COLO668 (cell line): ENCODE results near the gene TRAPPC11.
"Not testable (repeated sequence)": the region's sequence is repeated elsewhere in the genome, so short reads cannot be mapped to it uniquely, and the experiment has no call there.

ENCODE experiments used
- DNase-seq: peaks from one replicate; lab custom pipeline; 2025; ENCODE audit not compliant: unreplicated experiment; lab: John Stamatoyannopoulos, UW

The TRAPPC11 gene

GRCh38 chr4:183718876-183719275, 59.8 kb downstream of the TRAPPC11 start:
- DNase-seq: no peak

DNA sequence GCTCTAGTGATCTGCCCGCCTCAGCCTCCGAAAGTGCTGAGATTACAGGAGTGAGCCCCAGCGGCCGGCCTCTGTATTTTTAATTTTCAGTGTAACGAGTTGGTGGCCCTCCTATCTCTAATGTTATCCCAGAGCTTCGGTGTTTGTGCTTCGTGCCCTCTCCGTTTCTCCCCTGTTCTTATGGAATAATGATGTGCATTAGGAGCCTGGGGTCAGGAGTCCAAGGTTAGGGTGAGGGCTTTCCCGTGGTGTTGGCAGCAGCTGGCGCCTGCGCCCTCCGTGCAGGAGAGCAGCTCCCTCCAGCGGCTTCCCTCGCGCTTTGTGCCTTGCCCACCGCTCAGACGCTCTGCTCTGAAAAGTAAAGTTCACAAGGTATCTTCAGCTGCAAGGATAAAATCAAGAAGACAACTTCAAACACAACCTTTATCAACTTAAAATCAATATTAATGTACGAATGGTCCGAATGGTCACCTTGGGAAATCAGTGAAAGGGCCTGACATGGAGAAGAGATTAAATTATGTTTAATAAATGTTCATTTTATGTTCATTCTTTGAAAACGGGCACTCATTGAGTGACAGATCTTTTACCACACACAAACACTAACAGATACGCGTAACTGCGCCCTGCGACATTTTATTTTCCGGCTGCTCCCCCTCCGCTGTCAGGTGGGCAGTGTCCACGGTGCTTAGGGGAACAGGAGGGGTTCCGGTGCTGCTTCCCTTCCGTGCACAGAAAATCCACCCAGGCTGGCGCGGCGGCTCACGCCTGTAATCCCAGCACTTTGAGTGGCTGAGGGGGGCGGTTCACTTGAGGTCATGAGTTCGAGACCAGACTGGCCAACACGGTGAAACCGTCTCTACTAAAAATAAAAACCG, 62.4 kb downstream of the TRAPPC11 start:
- DNase-seq: no peak

DNA sequence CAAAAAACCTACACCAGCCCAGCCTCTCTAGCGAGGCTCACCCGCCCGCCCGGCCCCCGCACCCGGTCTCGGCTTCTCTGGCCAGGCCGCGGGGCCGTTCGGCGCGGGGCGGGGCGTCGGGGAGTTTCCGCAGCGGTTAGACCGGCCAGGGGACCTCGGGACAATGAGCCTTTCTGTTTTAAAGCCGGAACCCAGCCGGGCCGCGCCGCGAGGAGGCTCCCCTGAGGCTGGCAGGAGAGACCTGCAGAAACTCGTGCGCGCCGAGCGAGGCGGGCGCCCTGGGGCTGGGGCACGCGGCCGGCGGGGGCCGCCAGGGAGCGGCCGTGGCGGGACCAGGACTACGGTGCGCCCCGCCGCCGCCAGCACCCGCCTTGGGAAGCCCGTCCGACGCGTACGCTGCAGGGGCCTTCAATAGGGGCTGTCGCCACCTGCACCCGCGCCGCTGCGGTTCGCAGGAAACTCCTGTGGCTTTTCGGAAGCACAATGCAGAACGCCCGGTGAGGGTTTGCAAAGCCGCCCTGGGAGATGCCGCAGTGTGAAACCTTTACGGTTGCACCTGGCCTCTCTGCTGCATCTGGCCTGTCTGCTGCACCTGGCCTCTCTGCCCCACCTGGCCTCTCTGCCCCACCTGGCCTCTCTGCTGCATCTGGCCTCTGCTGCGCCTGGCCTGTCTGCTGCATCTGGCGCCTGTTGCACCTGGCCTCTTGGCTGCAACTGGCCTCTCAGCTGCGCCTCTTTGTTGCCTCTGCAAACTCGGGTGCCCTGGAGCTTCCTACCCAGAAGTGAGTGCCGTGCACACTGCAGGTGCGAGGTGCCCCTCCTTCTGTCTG, 63.9 kb downstream of the TRAPPC11 start:
- DNase-seq: peak; percentile 95

DNA sequence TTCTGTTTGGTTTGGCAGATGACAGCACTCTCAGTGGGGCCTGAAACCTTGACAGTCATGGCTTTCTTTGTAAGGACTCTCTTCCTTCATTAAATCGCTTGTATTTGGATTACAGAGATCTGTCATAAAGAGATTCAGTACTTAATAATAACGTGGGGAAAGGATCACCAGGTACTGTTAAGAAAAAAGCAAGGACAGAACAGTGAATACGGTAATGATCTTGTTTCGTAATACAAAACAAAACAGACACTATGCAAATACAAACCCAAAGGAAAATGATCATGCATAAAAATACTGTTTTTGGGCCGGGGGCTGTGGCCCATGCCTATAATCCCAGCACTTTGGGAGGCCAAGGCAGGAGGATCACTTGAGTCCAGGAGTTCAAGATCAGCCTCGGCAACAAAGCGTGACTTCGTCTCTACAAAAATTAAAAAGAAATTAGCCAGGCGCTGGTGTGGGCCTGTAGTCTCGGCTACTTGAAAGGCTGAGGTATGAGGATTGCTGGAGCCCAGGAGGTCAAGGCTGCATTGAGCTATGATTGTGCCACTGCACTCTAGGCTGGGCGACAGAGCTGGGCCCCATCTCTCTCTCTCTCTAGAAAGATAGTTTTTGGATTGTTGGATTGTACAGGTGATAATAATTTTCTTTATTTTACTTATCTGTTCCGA, 64.6 kb downstream of the TRAPPC11 start:
- no peak for DNase-seq

DNA sequence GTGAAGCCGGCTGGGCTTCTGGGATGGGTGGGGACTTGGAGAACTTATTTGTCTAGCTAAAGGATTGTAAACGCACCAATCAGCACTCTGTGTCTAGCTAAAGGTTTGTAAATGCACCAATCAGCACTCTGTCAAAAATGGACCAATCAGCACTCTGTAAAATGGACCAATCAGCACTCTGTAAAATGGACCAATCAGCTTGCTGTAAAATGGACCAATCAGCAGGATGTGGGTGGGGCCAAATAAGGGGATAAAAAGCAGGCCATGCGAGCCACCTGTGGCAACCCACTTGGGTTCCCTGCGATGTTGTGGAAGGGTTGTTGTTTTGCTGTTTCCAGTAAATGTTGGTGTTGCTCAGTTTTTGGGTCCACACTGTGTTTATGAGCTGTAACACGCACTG, 66.5 kb downstream of the TRAPPC11 start:
- not testable (repeated sequence) for DNase-seq

DNA sequence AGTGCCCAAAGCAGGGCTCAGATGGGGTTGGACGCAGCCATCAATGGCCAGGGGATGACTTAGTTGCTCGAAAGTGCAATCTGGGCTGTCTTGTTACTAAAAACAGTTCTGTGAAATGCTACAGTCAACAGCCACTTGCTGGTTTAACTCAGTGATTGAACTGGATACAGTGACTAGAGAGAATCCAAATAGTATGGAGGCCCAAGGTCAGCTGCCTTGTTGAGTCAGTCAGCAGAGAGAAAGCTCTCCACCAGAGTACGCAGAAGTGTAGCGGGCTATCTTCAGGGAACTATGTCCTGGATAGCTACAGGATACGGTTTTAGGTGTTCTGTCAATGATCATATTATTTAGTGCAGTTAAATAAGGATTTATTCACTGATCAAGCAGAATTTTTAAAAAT, 68.4 kb downstream of the TRAPPC11 start:
- DNase-seq: no peak

- no peak for DNase-seq
Measured at GRCh38 chr4:183728223-183729068, 69.4 kb downstream of the TRAPPC11 start.

GRCh38 chr4:183729069-183729406, 69.9 kb downstream of the TRAPPC11 start:
- DNase-seq: peak; percentile 30

GRCh38 chr4:183729430-183730328, 70.6 kb downstream of the TRAPPC11 start:
- DNase-seq: no peak

DNA sequence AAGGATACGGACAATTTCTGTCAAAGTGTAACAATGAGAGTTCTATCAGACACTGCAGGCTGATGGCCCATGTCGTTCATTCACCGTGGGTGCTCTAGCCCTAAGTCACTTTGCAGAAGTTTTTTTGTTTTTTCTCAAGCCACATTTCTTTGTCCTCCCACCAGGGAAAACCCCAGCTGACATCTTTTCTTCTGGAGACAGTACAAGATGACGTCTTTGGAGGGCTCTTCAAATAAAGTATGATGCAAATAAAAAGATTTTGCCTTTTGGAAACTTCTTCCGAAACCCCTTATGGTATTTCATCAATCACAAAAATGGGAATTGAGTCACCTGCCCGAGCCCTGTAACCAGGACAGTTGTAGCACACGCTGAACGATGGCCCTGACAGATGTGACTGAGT, 73.2 kb downstream of the TRAPPC11 start:
- no peak for DNase-seq

DNA sequence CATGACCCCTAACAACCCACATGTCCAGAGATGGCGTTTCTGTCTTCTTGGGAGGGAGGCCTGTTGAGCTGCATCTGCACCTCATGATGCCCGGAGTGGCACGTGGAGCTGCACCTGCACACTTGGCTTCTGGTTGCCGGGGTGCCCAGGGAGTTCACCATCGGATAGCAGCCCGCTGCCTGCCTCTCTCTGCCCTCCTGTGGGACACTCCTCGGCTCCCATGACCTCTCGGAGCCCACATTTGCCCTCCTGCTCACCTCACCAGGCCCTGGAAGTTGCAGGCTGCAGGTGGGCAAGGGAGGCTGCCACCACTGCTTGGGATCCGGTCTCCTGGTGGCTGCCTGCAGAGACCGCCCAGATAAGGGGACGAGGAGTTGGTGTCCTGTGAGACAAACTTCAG, 74.1 kb downstream of the TRAPPC11 start:
- no peak for DNase-seq

DNA sequence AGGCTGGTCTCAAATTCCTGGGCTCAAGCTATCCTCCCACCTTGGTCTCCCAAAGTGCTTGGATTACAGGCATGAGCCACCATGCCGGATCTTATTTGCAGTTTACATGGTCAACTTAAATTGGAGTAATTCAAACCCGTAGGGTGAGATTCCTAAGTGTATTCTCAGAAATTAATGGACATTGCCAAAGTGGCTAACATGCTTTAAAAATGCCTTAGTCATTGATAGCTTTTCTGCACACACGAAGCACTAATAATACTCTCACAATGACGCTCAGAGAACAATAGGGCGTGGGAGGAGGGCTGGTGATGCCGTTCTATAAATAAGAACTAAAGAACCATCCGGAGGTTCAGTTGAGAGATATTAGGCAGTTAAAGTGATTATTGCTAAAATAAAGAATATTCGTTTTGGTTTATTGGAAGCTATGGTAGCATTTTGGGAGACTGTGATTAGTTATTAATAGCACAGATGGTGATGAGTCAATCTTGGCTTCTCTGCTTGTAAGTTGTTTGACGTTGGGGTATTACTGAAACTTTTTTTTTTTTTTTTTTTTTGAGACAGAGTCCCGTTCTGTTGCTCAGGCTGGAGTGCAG, 79.1 kb downstream of the TRAPPC11 start:
- DNase-seq: no peak

GRCh38 chr4:183738961-183739360, 79.9 kb downstream of the TRAPPC11 start:
- no peak for DNase-seq

GRCh38 chr4:183746305-183747229, 87.5 kb downstream of the TRAPPC11 start:
- no peak for DNase-seq

DNA sequence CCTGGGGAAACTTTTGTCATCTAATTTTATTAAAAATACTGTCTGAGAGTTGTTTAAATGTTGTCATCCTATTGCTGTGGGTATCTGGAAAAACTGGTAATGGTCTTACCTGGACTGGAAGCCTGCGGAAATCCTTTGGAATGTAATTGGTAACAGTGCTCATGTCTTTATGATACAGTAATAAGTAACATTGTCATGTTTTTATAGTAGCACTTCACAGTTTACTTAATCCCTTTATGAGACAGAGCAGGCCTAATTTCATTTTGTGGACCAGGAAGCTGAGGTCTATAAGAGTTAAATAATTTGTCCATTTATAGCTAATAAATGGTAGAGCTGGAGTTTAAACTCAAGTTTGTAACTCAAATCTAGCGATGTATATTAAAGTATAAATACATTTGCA, 88.3 kb downstream of the TRAPPC11 start:
- no peak for DNase-seq

DNA sequence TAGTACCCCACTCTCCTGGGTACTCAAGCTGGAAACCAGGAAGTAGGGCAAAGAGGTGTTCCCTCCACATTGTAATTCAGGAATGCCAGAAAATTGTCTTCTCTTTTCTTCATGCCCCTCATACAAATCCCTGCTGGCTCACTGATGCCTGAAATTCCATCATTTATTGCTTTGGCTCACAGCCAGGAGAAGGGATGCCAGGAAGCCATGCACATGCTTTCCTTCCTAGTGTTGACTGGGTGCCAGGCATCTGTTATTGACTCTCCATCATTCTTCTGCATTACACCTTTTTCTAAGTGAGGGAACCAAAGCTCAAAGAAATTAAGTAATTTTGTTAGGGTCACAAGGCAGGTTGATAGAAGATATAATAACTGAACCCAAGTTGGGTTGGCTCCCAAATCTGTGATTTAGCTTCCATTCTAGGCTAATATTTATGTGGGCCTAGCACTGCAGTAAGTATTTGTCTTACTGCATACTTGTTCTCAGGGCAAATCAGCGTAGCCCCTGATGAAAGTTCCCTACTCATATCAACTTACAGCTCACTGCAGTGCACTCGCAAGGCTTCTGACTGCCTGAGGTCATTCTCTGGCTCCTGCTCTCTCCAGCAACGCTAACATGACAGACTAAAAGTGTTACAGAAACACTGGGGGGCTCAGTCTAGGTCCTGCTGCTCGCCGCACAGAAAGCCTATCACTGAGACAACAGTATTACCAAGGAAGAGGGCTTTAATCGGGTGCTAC, 89.0 kb downstream of the TRAPPC11 start:
- DNase-seq: no peak

DNA sequence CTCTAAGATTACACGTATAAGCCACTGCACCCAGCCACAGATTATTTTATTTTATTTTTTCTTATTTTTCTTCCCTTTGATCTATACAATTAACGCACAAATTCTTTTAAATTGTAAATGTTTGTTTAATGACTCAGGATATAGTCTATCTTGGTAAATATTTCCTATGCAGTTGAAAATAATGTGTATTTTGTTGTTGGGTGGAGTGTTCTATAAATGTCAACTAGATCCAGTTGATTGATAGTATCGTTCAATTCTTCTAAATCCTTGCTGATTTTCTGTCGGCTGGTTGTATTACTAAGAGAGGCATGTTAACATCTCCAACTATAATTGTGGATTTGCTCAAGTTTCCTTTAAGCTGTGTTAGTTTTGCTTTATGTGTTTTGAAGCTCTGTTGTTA, 92.0 kb downstream of the TRAPPC11 start:
- DNase-seq: no peak

DNA sequence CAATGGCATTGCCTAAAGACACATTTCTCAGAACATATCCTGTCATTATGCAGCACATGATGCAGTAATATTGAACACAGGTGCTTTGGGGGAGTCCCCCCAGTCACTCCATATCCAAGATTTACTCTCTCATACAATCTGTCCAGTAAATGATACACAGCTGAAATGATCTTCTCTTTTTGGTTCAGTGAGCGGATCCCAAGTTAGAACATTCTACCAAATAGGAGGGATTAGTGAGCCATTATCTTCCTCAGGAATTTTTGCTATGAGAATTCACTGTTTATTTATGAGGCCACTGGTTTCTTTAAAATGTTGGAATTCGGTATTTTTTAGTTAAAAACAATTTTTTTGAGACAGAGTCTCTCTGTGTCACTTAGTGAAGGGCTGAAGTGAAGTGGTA, 96.5 kb downstream of the TRAPPC11 start:
- DNase-seq: no peak
